ENCODE data around the gene CEP128. TPM values are rescaled to one million over a fixed set of nuclear protein-coding genes. Genes with fewer than 3 reads are reported as not detected.

CEP128 gene
- total RNA-seq, 2 experiments from 2014 or later = 16.4 to 17.1 TPM

- H3K4me1 Mint-ChIP-seq (ENCODE audit: low read depth) = no peaks in the 10 kb centered on the region
- H3K27ac Mint-ChIP-seq = no peak overlapping the region
- H3K36me3 Mint-ChIP-seq (ENCODE audit: low read depth) = peaks cover 2% of the 10 kb centered on the region
- CTCF ChIA-PET = no interaction called here
- no peak overlapping the region for H3K4me3 Mint-ChIP-seq
- no peaks in the 10 kb centered on the region for H3K9me3 Mint-ChIP-seq
- intact Hi-C loops (cut with micrococcal nuclease) = no loop called here
- DNase-seq = no peak
- no peaks in the 10 kb centered on the region for H3K27me3 Mint-ChIP-seq (ENCODE audit: low read depth)
These were observed 296.7 kb downstream of the CEP128 start for GRCh38 chr14:80644826-80645225.

GRCh38 chr14:80638620-80639515, 302.7 kb downstream of the CEP128 start:
- no peaks in the 10 kb centered on the region for H3K27me3 Mint-ChIP-seq (ENCODE audit: low read depth)
- H3K4me1 Mint-ChIP-seq (ENCODE audit: low read depth) = no peaks in the 10 kb centered on the region
- intact Hi-C loops (cut with micrococcal nuclease) = no loop called here
- CTCF ChIA-PET = no interaction called here
- no peak overlapping the region for H3K27ac Mint-ChIP-seq
- H3K4me3 Mint-ChIP-seq = no peak overlapping the region
- no peaks in the 10 kb centered on the region for H3K9me3 Mint-ChIP-seq
- peaks cover 2% of the 10 kb centered on the region for H3K36me3 Mint-ChIP-seq (ENCODE audit: low read depth)
- no peak for DNase-seq

- H3K36me3 Mint-ChIP-seq (ENCODE audit: low read depth) = peaks cover 2% of the 10 kb centered on the region
- CTCF ChIA-PET = no interaction called here
- H3K4me1 Mint-ChIP-seq (ENCODE audit: low read depth) = no peaks in the 10 kb centered on the region
- H3K27ac Mint-ChIP-seq = no peak overlapping the region
- no peak overlapping the region for H3K4me3 Mint-ChIP-seq
- no peaks in the 10 kb centered on the region for H3K9me3 Mint-ChIP-seq
- intact Hi-C loops (cut with micrococcal nuclease) = no loop called here
- DNase-seq = no peak
- no peaks in the 10 kb centered on the region for H3K27me3 Mint-ChIP-seq (ENCODE audit: low read depth)
These were observed 303.6 kb downstream of the CEP128 start for GRCh38 chr14:80637756-80638619.

- DNase-seq = no peak
- intact Hi-C loops (cut with micrococcal nuclease) = no loop called here
- CTCF ChIA-PET = no interaction called here
- Mint-ChIP-seq H3K27ac (no peak overlapping the region), H3K4me3 (no peak overlapping the region), H3K36me3 (ENCODE audit: low read depth) (no peaks in the 10 kb centered on the region), H3K9me3 (no peaks in the 10 kb centered on the region), H3K27me3 (ENCODE audit: low read depth) (no peaks in the 10 kb centered on the region), H3K4me1 (ENCODE audit: low read depth) (no peaks in the 10 kb centered on the region)
These were observed 305.5 kb downstream of the CEP128 start for GRCh38 chr14:80636071-80636470.

GRCh38 chr14:80634106-80634758, 307.3 kb downstream of the CEP128 start:
- Mint-ChIP-seq H3K4me1 (ENCODE audit: low read depth) (no peaks in the 10 kb centered on the region), H3K27ac (no peak overlapping the region), H3K9me3 (no peaks in the 10 kb centered on the region), H3K36me3 (ENCODE audit: low read depth) (peaks cover 1% of the 10 kb centered on the region), H3K27me3 (ENCODE audit: low read depth) (no peaks in the 10 kb centered on the region), H3K4me3 (no peak overlapping the region)
- CTCF ChIA-PET = no interaction called here
- intact Hi-C loops (cut with micrococcal nuclease) = no loop called here
- DNase-seq = no peak

GRCh38 chr14:80629606-80630005, 311.9 kb downstream of the CEP128 start:
- CTCF ChIA-PET = no interaction called here
- no peaks in the 10 kb centered on the region for H3K27me3 Mint-ChIP-seq (ENCODE audit: low read depth)
- no peaks in the 10 kb centered on the region for H3K4me1 Mint-ChIP-seq (ENCODE audit: low read depth)
- H3K9me3 Mint-ChIP-seq = no peaks in the 10 kb centered on the region
- H3K27ac Mint-ChIP-seq = no peak overlapping the region
- peaks cover 2% of the 10 kb centered on the region for H3K36me3 Mint-ChIP-seq (ENCODE audit: low read depth)
- intact Hi-C loops (cut with micrococcal nuclease) = no loop called here
- DNase-seq = no peak
- no peak overlapping the region for H3K4me3 Mint-ChIP-seq

GRCh38 chr14:80628547-80628946, 313.0 kb downstream of the CEP128 start:
- no peaks in the 10 kb centered on the region for H3K27me3 Mint-ChIP-seq (ENCODE audit: low read depth)
- H3K4me3 Mint-ChIP-seq = no peak overlapping the region
- intact Hi-C loops (cut with micrococcal nuclease) = no loop called here
- H3K36me3 Mint-ChIP-seq (ENCODE audit: low read depth) = peaks cover 2% of the 10 kb centered on the region
- no peaks in the 10 kb centered on the region for H3K4me1 Mint-ChIP-seq (ENCODE audit: low read depth)
- H3K27ac Mint-ChIP-seq = no peak overlapping the region
- CTCF ChIA-PET = no interaction called here
- peaks cover 7% of the 10 kb centered on the region for H3K9me3 Mint-ChIP-seq
- DNase-seq = no peak

- Mint-ChIP-seq H3K27me3 (ENCODE audit: low read depth) (no peaks in the 10 kb centered on the region), H3K4me1 (ENCODE audit: low read depth) (no peaks in the 10 kb centered on the region), H3K4me3 (no peak overlapping the region), H3K27ac (no peak overlapping the region), H3K36me3 (ENCODE audit: low read depth) (peaks cover 2% of the 10 kb centered on the region), H3K9me3 (peaks cover 7% of the 10 kb centered on the region)
- CTCF ChIA-PET = no interaction called here
- no peak for DNase-seq
- intact Hi-C loops (cut with micrococcal nuclease) = no loop called here
These were observed 313.8 kb downstream of the CEP128 start for GRCh38 chr14:80627745-80628144.

GRCh38 chr14:80624581-80624980, 317.0 kb downstream of the CEP128 start:
- CTCF ChIA-PET = no interaction called here
- Mint-ChIP-seq H3K4me1 (ENCODE audit: low read depth) (no peaks in the 10 kb centered on the region), H3K9me3 (peaks cover 7% of the 10 kb centered on the region), H3K36me3 (ENCODE audit: low read depth) (peaks cover 2% of the 10 kb centered on the region), H3K4me3 (no peak overlapping the region), H3K27ac (no peak overlapping the region), H3K27me3 (ENCODE audit: low read depth) (no peaks in the 10 kb centered on the region)
- no peak for DNase-seq
- intact Hi-C loops (cut with micrococcal nuclease) = no loop called here

- H3K4me3 Mint-ChIP-seq = no peak overlapping the region
- peaks cover 7% of the 10 kb centered on the region for H3K9me3 Mint-ChIP-seq
- no peak overlapping the region for H3K27ac Mint-ChIP-seq
- no peaks in the 10 kb centered on the region for H3K4me1 Mint-ChIP-seq (ENCODE audit: low read depth)
- peaks cover 1% of the 10 kb centered on the region for H3K36me3 Mint-ChIP-seq (ENCODE audit: low read depth)
- DNase-seq = no peak
- intact Hi-C loops (cut with micrococcal nuclease) = no loop called here
- H3K27me3 Mint-ChIP-seq (ENCODE audit: low read depth) = no peaks in the 10 kb centered on the region
- CTCF ChIA-PET = no interaction called here
These were observed 319.8 kb downstream of the CEP128 start for GRCh38 chr14:80621701-80622100.

GRCh38 chr14:80620434-80620833, 321.1 kb downstream of the CEP128 start:
- intact Hi-C loops (cut with micrococcal nuclease) = no loop called here

GRCh38 chr14:80618751-80619329, 322.7 kb downstream of the CEP128 start:
- Mint-ChIP-seq H3K27ac (no peak overlapping the region), H3K4me1 (ENCODE audit: low read depth) (no peaks in the 10 kb centered on the region), H3K27me3 (ENCODE audit: low read depth) (no peaks in the 10 kb centered on the region), H3K9me3 (peaks cover 1% of the 10 kb centered on the region), H3K4me3 (no peak overlapping the region), H3K36me3 (ENCODE audit: low read depth) (peaks cover 1% of the 10 kb centered on the region)
- CTCF ChIA-PET = no interaction called here
- intact Hi-C loops (cut with micrococcal nuclease) = no loop called here
- DNase-seq = no peak

More at GRCh38 chr14:80620434-80620833, 321.1 kb downstream of the CEP128 start:
- Mint-ChIP-seq H3K4me3 (no peak overlapping the region), H3K36me3 (ENCODE audit: low read depth) (no peaks in the 10 kb centered on the region), H3K9me3 (peaks cover 7% of the 10 kb centered on the region), H3K27ac (no peak overlapping the region), H3K27me3 (ENCODE audit: low read depth) (no peaks in the 10 kb centered on the region), H3K4me1 (ENCODE audit: low read depth) (no peaks in the 10 kb centered on the region)
- no peak for DNase-seq
- CTCF ChIA-PET = no interaction called here
